Vagina (tissue), 2 donors: ENCODE results near the gene MSANTD3. TPM values are rescaled to one million over a fixed set of nuclear protein-coding genes. Genes with fewer than 3 reads are reported as not detected.

Experiments used
- DNase-seq, 2 donors: peaks; one replicate each; pipeline ENCODE4 v3.0.0-alpha.2; 2017; ENCODE audit errors: extremely low spot score in 2 of 2
- H3K27ac ChIP-seq: fragments of 200-600 bp; sonication (generic); one replicate; pipeline ENCODE4 v1.5.1; 2019
- H3K27me3 ChIP-seq: fragments of 200-600 bp; sonication (generic); one replicate; pipeline ENCODE4 v1.5.1; 2019
- H3K36me3 ChIP-seq, 2 donors: fragments of 200-600 bp; sonication (generic); one replicate each; pipeline ENCODE4 v1.5.1; 2017 to 2019
- H3K4me1 ChIP-seq: fragments of 200-600 bp; sonication (generic); one replicate; pipeline ENCODE4 v1.5.1; 2019
- H3K4me3 ChIP-seq, 2 donors: fragments of 200-600 bp; sonication (generic); 1 replicate in 1 of 2; 2 replicates in 1 of 2; pipeline ENCODE4 v1.5.1; 2016 to 2019
- H3K9me3 ChIP-seq: fragments of 200-600 bp; sonication (generic); one replicate; pipeline ENCODE4 v1.5.1; 2019
- CTCF ChIP-seq, 3 experiments: fragments of 450-650 bp in 2 of 3; fragments of 200-600 bp in 1 of 3; sonication (generic) in 1 of 3; IDR thresholded peaks; one replicate each; pipeline ENCODE4 v1.5.1; 2017 to 2019; ENCODE audit warnings: antibody characterized with exemption in 3 of 3, mild to moderate bottlenecking in 2 of 3, moderate library complexity in 2 of 3
- POLR2A ChIP-seq, 2 donors: fragments of 450-650 bp; IDR thresholded peaks; one replicate each; pipeline ENCODE4 v1.6.1; 2017; ENCODE audit warnings: antibody characterized with exemption in 2 of 2, mild to moderate bottlenecking in 2 of 2, moderate library complexity in 2 of 2
- POLR2AphosphoS5 ChIP-seq, 2 donors: sonication (generic); formaldehyde crosslinking; IDR thresholded peaks; one replicate each; pipeline ENCODE4 v1.9.0; 2017; ENCODE audit warnings: antibody characterized with exemption in 2 of 2, mild to moderate bottlenecking in 2 of 2, low read depth in 1 of 2; ENCODE audit not compliant: insufficient read depth in 1 of 2
- intact Hi-C: fragments of 100-400 bp; cut with DNase I; formaldehyde crosslinking; loops from one replicate; pipeline ENCODE4 v1.15.1; 2023
- total RNA-seq: library from RNA; depleted of rRNA; stranded (reverse); fragments of >200 nt; gene quantifications from one replicate; pipeline ENCODE4 v1.2.3, GENCODE V29; 2016

Gene MSANTD3
- total RNA-seq, 1 donor from 2014 or later: 27.3 TPM

GRCh38 chr9:100472788-100473275, 45.9 kb downstream of the MSANTD3 start, which contains the start of gene TMEFF1:
TSS of gene TMEFF1 (plus strand) at chr9:100473149. CDS start at chr9:100473545, 396 bp downstream.
- intact Hi-C loops: no loop called here
- no peaks in the 10 kb centered on the region for H3K36me3 ChIP-seq
- no peak within 1 kb of the TSS for H3K27ac ChIP-seq
- H3K4me1 ChIP-seq: peaks cover 10% of the 10 kb centered on the region
- no peaks in the 10 kb centered on the region for H3K27me3 ChIP-seq
- no peaks in the 10 kb centered on the region for H3K9me3 ChIP-seq
- peak within 1 kb of the TSS; percentile 57 to 68 for H3K4me3 ChIP-seq
- DNase-seq: no peak
- TF ChIP-seq CTCF (IDR thresholded peaks at IDR 0.05) (no peak), POLR2A (IDR thresholded peaks at IDR 0.05) (no peak), POLR2AphosphoS5 (IDR thresholded peaks at IDR 0.05; ENCODE audit: insufficient read depth in 1 of 2, low read depth in 1 of 2) (no peak)

- peak overlapping the region; percentile 57 to 68 for H3K4me3 ChIP-seq
- no peaks in the 10 kb centered on the region for H3K27me3 ChIP-seq
- H3K27ac ChIP-seq: no peak overlapping the region
- DNase-seq: no peak
- H3K9me3 ChIP-seq: no peaks in the 10 kb centered on the region
- H3K4me1 ChIP-seq: peaks cover 10% of the 10 kb centered on the region
- TF ChIP-seq CTCF (IDR thresholded peaks at IDR 0.05) (no peak), POLR2AphosphoS5 (IDR thresholded peaks at IDR 0.05; ENCODE audit: insufficient read depth in 1 of 2, low read depth in 1 of 2) (no peak), POLR2A (IDR thresholded peaks at IDR 0.05) (no peak)
- intact Hi-C loops: no loop called here
- H3K36me3 ChIP-seq: no peaks in the 10 kb centered on the region
These were observed 46.5 kb downstream of the MSANTD3 start for GRCh38 chr9:100473276-100474081.

- TF ChIP-seq POLR2AphosphoS5 (IDR thresholded peaks at IDR 0.05; ENCODE audit: insufficient read depth in 1 of 2, low read depth in 1 of 2) (no peak), CTCF (IDR thresholded peaks at IDR 0.05) (no peak), POLR2A (IDR thresholded peaks at IDR 0.05) (no peak)
- no peaks in the 10 kb centered on the region for H3K9me3 ChIP-seq
- intact Hi-C loops: no loop called here
- no peak for DNase-seq
- H3K4me1 ChIP-seq: peaks cover 10% of the 10 kb centered on the region
- H3K27me3 ChIP-seq: no peaks in the 10 kb centered on the region
- H3K36me3 ChIP-seq: no peaks in the 10 kb centered on the region
- no peak overlapping the region for H3K27ac ChIP-seq
- peak overlapping the region; percentile 57 to 68 for H3K4me3 ChIP-seq
These were observed 47.4 kb downstream of the MSANTD3 start for GRCh38 chr9:100474082-100474923.

GRCh38 chr9:100474924-100475276, 48.0 kb downstream of the MSANTD3 start:
- H3K4me1 ChIP-seq: peaks cover 10% of the 10 kb centered on the region
- no peak for DNase-seq
- TF ChIP-seq POLR2A (IDR thresholded peaks at IDR 0.05) (no peak), POLR2AphosphoS5 (IDR thresholded peaks at IDR 0.05; ENCODE audit: insufficient read depth in 1 of 2, low read depth in 1 of 2) (no peak), CTCF (IDR thresholded peaks at IDR 0.05) (no peak)
- no peak overlapping the region for H3K4me3 ChIP-seq
- no peak overlapping the region for H3K27ac ChIP-seq
- H3K36me3 ChIP-seq: no peaks in the 10 kb centered on the region
- intact Hi-C loops: no loop called here
- H3K9me3 ChIP-seq: no peaks in the 10 kb centered on the region
- no peaks in the 10 kb centered on the region for H3K27me3 ChIP-seq
